Hepatocyte (in vitro differentiated cells): ENCODE results near the gene HILPDA. TPM values are rescaled to one million over a fixed set of nuclear protein-coding genes. Genes with fewer than 3 reads are reported as not detected.

Experiments used
- DNase-seq: peaks from one replicate; pipeline ENCODE4 v3.0.0-alpha.2; 2016; ENCODE audit warnings: low spot score
- H2AFZ ChIP-seq: fragments of 200-600 bp; sonication (generic); 2 replicates; pipeline ENCODE4 v1.6.0; 2016; ENCODE audit warnings: antibody characterized with exemption, mild to moderate bottlenecking
- H3K27ac ChIP-seq: fragments of 200-600 bp; sonication (generic); 2 replicates; pipeline ENCODE4 v1.5.1; 2016; ENCODE audit warnings: mild to moderate bottlenecking
- H3K27me3 ChIP-seq: fragments of 200-600 bp; sonication (generic); 2 replicates; pipeline ENCODE4 v1.6.1; 2016
- H3K36me3 ChIP-seq: fragments of 200-600 bp; sonication (generic); replicated peaks from 2 replicates; pipeline ENCODE4 v1.5.1; 2016; ENCODE audit warnings: low read depth; ENCODE audit not compliant: insufficient read depth
- H3K4me1 ChIP-seq: fragments of 200-600 bp; sonication (generic); 2 replicates; pipeline ENCODE4 v1.5.1; 2016; ENCODE audit warnings: mild to moderate bottlenecking, moderate library complexity; ENCODE audit not compliant: insufficient read depth
- H3K4me2 ChIP-seq: fragments of 200-600 bp; sonication (generic); 2 replicates; pipeline ENCODE4 v1.6.0; 2016
- H3K4me3 ChIP-seq: fragments of 200-600 bp; sonication (generic); 2 replicates; pipeline ENCODE4 v1.5.1; 2016; ENCODE audit warnings: mild to moderate bottlenecking
- H3K79me2 ChIP-seq: fragments of 200-600 bp; sonication (generic); 2 replicates; pipeline ENCODE4 v1.6.0; 2017; ENCODE audit warnings: mild to moderate bottlenecking
- H3K9me2 ChIP-seq: fragments of 200-600 bp; sonication (generic); replicated peaks from 2 replicates; pipeline ENCODE4 v1.6.0; 2017; ENCODE audit warnings: mild to moderate bottlenecking; ENCODE audit not compliant: insufficient read depth
- H3K9me3 ChIP-seq: fragments of 200-600 bp; sonication (generic); 2 replicates; pipeline ENCODE4 v1.5.1; 2016; ENCODE audit warnings: low read depth, mild to moderate bottlenecking
- H4K20me1 ChIP-seq: fragments of 200-600 bp; sonication (generic); 2 replicates; pipeline ENCODE4 v1.6.0; 2016; ENCODE audit warnings: mild to moderate bottlenecking; ENCODE audit not compliant: insufficient read depth, poor library complexity, severe bottlenecking
- EZH2 ChIP-seq: fragments of 200-600 bp; sonication (generic); IDR thresholded peaks from 2 replicates; pipeline ENCODE4 v1.6.1; 2016; ENCODE audit warnings: antibody characterized with exemption, mild to moderate bottlenecking, borderline replicate concordance
- EZH2phosphoT487 ChIP-seq: fragments of 200-600 bp; sonication (generic); IDR thresholded peaks from one replicate; pipeline ENCODE4 v1.6.1; 2018; ENCODE audit warnings: antibody characterized with exemption, mild to moderate bottlenecking, low read depth, moderate library complexity; ENCODE audit not compliant: unreplicated experiment, severe bottlenecking
- WGBS: methylation state at CpG from one replicate; pipeline ENCODE4 v1.1.6; 2016; ENCODE audit warnings: low lambda C conversion rate; ENCODE audit errors: missing lambda C conversion rate; 5-methylcytosine and 5-hydroxymethylcytosine counted together
- polyA plus RNA-seq: library from polyadenylated mRNA; unstranded; fragments of >200 nt; fragmentation: Nextera tagmentation; extraction: Ambion mirVana; gene quantifications from 2 replicates; pipeline ENCODE4 v1.2.1, GENCODE V29; 2016
- total RNA-seq: library from RNA; depleted of rRNA; stranded (reverse); fragments of >200 nt; gene quantifications from 2 replicates; pipeline ENCODE4 v1.2.3, GENCODE V29; 2014
- TF ChIP-seq, protein P1 (sequence below): fragments of 200-600 bp; sonication (generic); IDR thresholded peaks from 2 replicates; pipeline ENCODE4 v1.5.1; 2016; ENCODE audit warnings: antibody characterized with exemption, mild to moderate bottlenecking; ENCODE audit not compliant: poor library complexity

Gene HILPDA
- total and polyA plus RNA-seq, 2 experiments from 2014 or later: 18.0 to 44.2 TPM

DNA sequence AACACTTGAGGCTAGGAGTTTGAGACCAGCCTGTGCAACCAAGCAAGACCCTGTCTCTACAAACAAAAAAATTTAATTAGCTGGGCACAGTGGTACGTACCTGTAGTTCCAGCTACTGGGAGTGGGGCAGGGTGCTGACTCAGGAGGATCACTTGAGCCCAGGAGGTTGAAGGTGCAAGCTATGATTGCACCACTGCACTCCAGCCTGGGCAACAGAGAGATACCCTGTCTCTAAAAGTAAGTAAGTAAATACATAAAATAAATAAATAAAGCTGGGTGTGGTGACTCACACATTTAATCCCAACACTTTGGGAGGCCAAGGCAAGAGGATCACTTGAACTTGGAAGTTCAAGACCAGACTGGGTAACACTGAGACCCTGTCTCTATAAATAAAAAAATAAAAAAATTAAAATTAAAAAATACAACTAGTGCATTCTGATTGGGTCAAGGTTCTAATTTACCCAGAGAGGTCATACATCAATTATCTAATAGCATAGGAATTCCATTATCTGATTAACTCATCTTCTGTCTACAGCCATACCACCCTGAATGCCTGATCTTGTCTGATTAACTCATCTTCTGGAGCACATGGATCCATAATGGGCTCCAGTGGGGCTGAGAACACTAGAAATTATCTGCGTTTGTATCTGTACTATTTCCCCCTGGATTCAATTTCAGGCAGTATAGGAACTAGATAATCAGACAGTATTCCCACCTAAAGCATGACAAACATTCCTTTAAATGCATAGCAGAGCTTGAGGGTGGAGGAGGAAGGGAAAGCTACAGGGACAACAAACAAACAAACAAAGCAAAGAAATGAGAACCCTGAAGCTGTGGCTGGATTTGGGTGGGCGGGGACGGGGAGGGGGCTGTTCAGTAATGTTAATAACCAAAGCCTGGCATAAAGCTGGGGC lies 21.0 kb upstream of the HILPDA start:
- H3K4me2 ChIP-seq: peak overlapping the region; percentile 52
- peak overlapping the region; percentile 49 for H3K27ac ChIP-seq
- H3K79me2 ChIP-seq: no peaks in the 10 kb centered on the region
- H3K27me3 ChIP-seq: no peaks in the 10 kb centered on the region
- WGBS: 52% methylated on average over 4 of the region's 4 CpGs
- H2AFZ ChIP-seq: no peak overlapping the region
- H3K9me3 ChIP-seq: no peaks in the 10 kb centered on the region
- H3K9me2 ChIP-seq: no peaks in the 10 kb centered on the region
- peaks cover 16% of the 10 kb centered on the region for H3K4me1 ChIP-seq
- no peak for TF ChIP-seq EZH2
- no peak for TF ChIP-seq EZH2phosphoT487
- TF ChIP-seq, protein P1, sequence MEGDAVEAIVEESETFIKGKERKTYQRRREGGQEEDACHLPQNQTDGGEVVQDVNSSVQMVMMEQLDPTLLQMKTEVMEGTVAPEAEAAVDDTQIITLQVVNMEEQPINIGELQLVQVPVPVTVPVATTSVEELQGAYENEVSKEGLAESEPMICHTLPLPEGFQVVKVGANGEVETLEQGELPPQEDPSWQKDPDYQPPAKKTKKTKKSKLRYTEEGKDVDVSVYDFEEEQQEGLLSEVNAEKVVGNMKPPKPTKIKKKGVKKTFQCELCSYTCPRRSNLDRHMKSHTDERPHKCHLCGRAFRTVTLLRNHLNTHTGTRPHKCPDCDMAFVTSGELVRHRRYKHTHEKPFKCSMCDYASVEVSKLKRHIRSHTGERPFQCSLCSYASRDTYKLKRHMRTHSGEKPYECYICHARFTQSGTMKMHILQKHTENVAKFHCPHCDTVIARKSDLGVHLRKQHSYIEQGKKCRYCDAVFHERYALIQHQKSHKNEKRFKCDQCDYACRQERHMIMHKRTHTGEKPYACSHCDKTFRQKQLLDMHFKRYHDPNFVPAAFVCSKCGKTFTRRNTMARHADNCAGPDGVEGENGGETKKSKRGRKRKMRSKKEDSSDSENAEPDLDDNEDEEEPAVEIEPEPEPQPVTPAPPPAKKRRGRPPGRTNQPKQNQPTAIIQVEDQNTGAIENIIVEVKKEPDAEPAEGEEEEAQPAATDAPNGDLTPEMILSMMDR: no peak
- no peak overlapping the region for H3K4me3 ChIP-seq
- DNase-seq: no peak
- H3K36me3 ChIP-seq: no peaks in the 10 kb centered on the region
- no peaks in the 10 kb centered on the region for H4K20me1 ChIP-seq

DNA sequence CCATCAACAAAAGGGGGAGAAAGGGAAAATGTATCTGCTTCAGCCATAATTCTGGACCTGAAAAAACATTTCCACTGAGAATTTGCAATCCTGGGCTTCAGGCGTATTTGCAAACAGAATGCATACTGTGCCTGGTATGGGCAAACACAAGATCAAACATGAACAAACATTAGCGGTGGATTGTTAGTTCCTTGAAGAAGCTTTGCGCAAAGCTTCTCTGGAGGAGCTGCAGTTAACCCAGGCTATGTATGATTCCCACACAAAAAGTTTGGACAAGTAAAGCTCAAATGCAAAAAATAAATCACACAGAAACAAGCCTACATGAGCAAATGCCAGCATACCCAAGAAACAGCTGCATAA lies 20.4 kb upstream of the HILPDA start:
- DNase-seq: no peak
- Histone ChIP-seq H3K9me2 (no peaks in the 10 kb centered on the region), H2AFZ (no peak overlapping the region), H3K27me3 (no peaks in the 10 kb centered on the region), H3K79me2 (no peaks in the 10 kb centered on the region), H3K4me3 (no peak overlapping the region), H3K36me3 (no peaks in the 10 kb centered on the region), H3K4me2 (peak overlapping the region; percentile 52), H3K4me1 (peaks cover 16% of the 10 kb centered on the region), H3K9me3 (no peaks in the 10 kb centered on the region), H3K27ac (peak overlapping the region; percentile 49), H4K20me1 (no peaks in the 10 kb centered on the region)
- 29% methylated on average over 3 of the region's 3 CpGs for WGBS
- TF ChIP-seq EZH2 (no peak), EZH2phosphoT487 (no peak)
- TF ChIP-seq, protein P1: no peak

DNA sequence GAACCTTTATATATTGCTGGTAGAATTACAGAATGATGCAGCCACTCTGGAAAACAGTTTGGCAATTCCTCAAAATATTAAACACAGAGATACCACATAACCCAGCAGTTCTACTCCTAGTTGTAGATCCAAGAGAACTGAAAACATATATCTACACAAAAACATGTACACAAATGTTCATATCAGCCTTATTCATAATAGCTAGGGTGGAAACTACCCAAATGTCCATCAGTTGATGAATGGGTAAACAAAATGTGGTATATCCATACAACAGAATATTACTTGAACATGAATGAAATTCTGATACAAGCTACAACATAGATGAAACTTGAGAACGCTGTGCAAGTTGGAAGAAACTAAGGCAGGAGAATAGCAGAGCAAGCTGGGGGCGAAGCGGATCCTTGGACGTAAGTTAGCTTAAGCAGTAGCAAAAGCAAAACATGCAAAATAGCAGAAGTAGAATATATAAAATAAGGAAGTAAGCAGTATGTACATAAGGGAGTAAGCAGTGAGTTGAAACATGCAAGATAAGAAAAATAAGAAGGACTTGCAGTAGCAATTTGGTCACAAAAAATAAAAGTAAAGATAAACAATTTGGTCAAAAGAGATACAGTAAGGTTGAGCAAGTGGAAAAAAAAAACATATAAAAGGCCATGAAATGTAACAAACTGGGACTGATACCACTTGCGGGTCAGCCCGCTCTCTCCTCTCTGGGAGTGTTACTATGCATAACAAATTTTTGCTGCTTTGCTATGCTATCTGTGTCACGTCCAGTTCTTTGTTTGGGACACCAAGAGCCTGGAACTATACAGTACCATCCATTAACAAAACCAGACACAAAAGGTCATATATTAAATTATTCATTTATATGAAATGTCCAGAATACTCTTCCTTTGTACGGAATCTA lies 18.0 kb upstream of the HILPDA start:
- peaks cover 15% of the 10 kb centered on the region for H3K4me1 ChIP-seq
- no peaks in the 10 kb centered on the region for H4K20me1 ChIP-seq
- H2AFZ ChIP-seq: no peak overlapping the region
- H3K4me3 ChIP-seq: no peak overlapping the region
- 91% methylated on average over 8 of the region's 8 CpGs for WGBS
- H3K36me3 ChIP-seq: no peaks in the 10 kb centered on the region
- no peaks in the 10 kb centered on the region for H3K27me3 ChIP-seq
- H3K4me2 ChIP-seq: no peak overlapping the region
- H3K9me2 ChIP-seq: no peaks in the 10 kb centered on the region
- no peak for DNase-seq
- no peak for TF ChIP-seq EZH2
- no peaks in the 10 kb centered on the region for H3K79me2 ChIP-seq
- no peaks in the 10 kb centered on the region for H3K9me3 ChIP-seq
- no peak overlapping the region for H3K27ac ChIP-seq
